Subcutaneous abdominal adipose tissue (tissue), 5 donors: Measurements from ENCODE around the gene FBXO45.
"Not testable (repeated sequence)": the region's sequence is repeated elsewhere in the genome, so short reads cannot be mapped to it uniquely, and the experiment has no call there.

Experiments
- H3K27ac ChIP-seq: one replicate; pipeline ENCODE4 v1.7.0; 2013; ENCODE audit warnings: low read depth, mild to moderate bottlenecking, inconsistent platforms, low read length, moderate library complexity
- H3K27me3 ChIP-seq, 5 donors: one replicate each; pipeline ENCODE4 v1.7.0; 2013; ENCODE audit warnings: low read length in 5 of 5, inconsistent platforms in 1 of 5; ENCODE audit not compliant: control insufficient read depth in 5 of 5, insufficient read depth in 4 of 5
- H3K36me3 ChIP-seq, 5 donors: one replicate each; pipeline ENCODE4 v1.7.0; 2013; ENCODE audit warnings: low read length in 5 of 5; ENCODE audit not compliant: control insufficient read depth in 5 of 5, insufficient read depth in 5 of 5
- H3K4me1 ChIP-seq, 5 donors: one replicate each; pipeline ENCODE4 v1.7.0; 2013; ENCODE audit warnings: low read length in 5 of 5, mild to moderate bottlenecking in 3 of 5, moderate library complexity in 1 of 5; ENCODE audit not compliant: control insufficient read depth in 5 of 5, insufficient read depth in 5 of 5
- H3K4me3 ChIP-seq, 5 donors: one replicate each; pipeline ENCODE4 v1.7.0; 2013; ENCODE audit warnings: low read length in 5 of 5, low read depth in 1 of 5
- H3K9ac ChIP-seq, 5 donors: one replicate each; pipeline ENCODE4 v1.7.0; 2013; ENCODE audit warnings: low read length in 5 of 5, mild to moderate bottlenecking in 4 of 5, moderate library complexity in 3 of 5
- H3K9me3 ChIP-seq, 5 donors: one replicate each; pipeline ENCODE4 v1.7.0; 2013; ENCODE audit warnings: low read length in 5 of 5; ENCODE audit not compliant: control insufficient read depth in 5 of 5
- donor health status: healthy.
- donor health status: healthy.
- donor health status: healthy.
- donor health status: healthy.
- donor health status: healthy.

Gene FBXO45

DNA sequence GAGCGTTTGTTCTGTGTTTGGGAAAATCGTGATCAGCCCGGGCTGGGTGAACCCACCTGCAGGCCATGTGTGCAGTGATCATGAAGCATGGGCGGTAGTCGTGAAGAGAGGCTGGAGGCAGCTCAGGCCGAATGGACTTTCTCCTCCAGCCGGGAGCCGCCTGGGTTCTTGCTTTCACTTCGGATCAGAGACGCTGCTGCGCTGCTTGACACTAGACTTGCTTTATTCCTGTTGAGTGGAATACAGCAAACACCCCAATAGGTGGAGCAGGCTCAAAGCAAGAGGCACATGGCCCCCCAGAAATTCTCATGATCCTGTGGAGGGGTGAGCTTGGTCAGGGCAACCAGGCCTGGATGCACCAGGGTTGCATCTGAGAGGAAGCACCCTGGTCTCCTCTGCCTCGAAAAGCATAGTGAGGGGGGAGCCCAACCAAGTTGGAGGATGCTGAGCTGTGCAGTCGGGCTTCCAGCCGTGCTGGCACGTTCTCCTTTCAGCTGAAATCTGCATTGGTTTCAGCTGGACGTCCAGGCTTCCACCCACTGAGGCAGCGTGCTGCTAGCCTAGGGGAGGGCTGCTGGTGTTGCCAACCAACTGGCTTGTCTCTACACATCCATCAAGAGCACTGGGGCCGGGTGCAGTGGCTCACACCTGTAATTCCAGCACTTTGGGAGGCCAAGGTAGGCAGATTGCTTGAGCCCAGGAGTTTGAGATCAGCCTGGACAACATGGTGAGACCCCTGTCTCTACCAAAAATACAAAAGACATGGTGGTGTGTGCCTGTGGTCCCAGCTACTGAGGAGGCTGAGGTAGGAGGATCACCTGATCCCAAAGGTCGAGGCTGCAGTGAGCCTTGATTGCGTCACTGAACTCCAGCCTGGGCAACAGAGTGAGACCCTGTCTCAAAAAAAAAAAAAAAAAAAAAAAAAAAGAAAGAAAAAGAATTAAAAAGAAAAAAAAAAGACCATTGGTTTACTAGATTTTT, 68.2 kb downstream of the FBXO45 start:
- H3K4me3 ChIP-seq: peak overlapping the region; percentile 1 to 38 (median 30)
- no peaks in the 10 kb centered on the region for H3K36me3 ChIP-seq
- H3K4me1 ChIP-seq: peaks cover 3 to 63% (median 42%) of the 10 kb centered on the region in 5 donors
- peaks cover 0 to 26% (median 10%) of the 10 kb centered on the region in 5 donors for H3K27me3 ChIP-seq
- no peak overlapping the region for H3K27ac ChIP-seq
- no peaks in the 10 kb centered on the region for H3K9me3 ChIP-seq
- H3K9ac ChIP-seq: peak overlapping the region in 3 of 5 donors; percentile 10 to 52 (median 27)

DNA sequence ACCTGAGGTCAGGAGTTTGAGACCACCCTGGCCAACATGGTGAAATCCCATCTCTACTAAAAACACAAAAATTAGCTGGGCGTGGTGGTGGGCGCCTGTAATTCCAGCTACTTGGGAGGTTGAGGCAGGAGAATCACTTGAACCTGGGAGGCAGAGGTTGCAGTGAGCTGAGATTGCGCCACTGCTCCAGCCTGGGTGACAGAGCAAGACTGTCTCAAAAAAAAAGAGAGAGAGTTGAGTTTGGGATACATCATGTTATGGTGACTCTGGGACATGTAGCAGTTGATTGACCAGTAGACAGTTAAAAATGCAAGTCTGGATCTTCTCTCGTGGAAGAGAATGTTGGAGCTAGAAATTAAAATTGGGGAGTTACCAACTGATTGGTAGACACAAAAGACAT, 69.5 kb downstream of the FBXO45 start:
- H3K27ac ChIP-seq: not testable (repeated sequence)
- peaks cover 1 to 57% (median 34%) of the 10 kb centered on the region in 5 donors for H3K4me1 ChIP-seq

More for the DNA sequence above, 69.5 kb downstream of the FBXO45 start:
- not testable (repeated sequence) for H3K4me3 ChIP-seq, H3K36me3 ChIP-seq, H3K9me3 ChIP-seq, H3K9ac ChIP-seq
- peaks cover 0 to 26% (median 13%) of the 10 kb centered on the region in 5 donors for H3K27me3 ChIP-seq
